ENCODE data around the gene ZFAND3.
"Not testable (repeated sequence)": the region's sequence is repeated elsewhere in the genome, so short reads cannot be mapped to it uniquely, and the experiment has no call there.

ZFAND3 gene

DNA sequence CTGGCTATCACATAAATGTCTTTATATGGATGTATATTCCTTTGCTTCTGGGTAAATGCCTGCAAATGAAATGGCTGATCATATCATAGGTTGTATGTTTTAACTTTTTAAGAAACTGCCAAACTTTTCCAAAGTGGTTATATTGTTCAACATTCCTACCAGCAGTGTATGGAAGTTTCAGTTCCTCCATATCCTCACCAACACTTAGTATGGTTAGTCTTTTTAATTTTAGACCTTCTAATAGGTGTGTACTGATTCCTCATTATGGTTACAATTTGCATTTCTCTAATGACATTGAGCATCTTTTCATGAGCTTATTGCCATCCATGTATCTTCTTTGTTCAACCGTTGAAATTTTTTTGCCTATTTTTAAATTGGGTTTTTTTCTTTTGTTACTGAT is 155.4 kb downstream of the ZFAND3 start:
- no peak for DNase-seq

DNA sequence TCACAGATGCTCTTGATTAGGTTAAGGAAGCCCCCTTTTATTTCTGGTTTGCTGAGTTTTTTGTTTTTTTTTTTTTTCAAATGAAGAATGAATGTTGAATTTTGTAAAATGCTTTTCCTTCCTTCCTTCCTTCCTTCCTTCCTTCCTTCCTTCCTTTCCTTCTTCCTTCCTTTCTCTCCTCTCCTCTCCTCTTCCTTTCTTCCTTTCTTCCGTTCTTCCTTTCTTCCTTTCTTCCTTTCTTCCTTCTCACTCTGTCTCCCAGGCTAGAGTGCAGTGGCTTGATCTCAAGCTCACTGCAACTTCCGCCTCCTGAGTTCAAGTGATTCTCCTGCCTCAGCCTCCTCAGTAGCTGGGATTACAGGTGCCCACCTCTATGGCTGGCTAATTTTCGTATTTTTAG is 158.2 kb downstream of the ZFAND3 start:
- no peak for DNase-seq

- no peak for DNase-seq
Measured at GRCh38 chr6:37979392-37980221, 160.1 kb downstream of the ZFAND3 start.

- DNase-seq, result no peak
Measured at GRCh38 chr6:37980222-37980595, 160.7 kb downstream of the ZFAND3 start.

DNA sequence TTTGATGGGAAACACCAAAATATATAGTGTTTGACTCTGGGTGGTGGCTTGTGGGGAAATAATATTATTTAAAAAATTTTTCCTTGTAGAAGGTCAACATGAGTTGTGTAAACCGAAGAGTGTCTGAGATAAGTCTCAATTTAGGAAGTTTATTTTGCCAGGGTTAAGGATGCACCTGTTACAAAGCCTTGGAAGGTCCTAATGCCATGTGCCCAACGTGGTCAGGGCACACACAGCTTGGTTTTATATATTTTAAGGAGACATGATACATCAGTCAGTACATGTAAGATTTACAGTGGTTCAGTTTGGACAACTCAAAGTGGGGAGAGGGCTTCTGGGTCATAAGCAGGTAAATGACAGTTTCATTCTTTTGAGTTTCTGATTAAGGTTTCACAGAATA is 162.1 kb downstream of the ZFAND3 start:
- DNase-seq, result no peak

DNA sequence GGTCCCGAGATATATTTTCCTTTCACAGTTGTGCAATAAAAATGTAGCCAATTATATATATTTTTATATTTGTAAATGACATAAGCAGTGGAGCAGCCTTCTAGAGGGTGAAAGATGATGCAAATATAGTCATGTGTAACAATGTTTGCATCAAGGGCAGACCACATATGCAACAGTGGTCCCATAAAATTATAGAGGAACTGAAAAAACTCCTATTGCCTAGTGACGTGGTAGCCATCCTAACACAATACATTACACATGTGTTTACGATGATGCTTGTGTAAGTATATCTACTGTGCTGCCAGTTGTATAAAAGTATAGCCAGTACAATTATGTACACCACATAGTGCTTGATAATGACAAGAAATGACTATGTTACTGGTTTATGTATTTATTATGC is 162.8 kb downstream of the ZFAND3 start:
- DNase-seq, result no peak

GRCh38 chr6:37983720-37984501 is 164.4 kb downstream of the ZFAND3 start:
- DNase-seq, result no peak

GRCh38 chr6:37984578-37984977 is 165.1 kb downstream of the ZFAND3 start:
- DNase-seq, result no peak

DNA sequence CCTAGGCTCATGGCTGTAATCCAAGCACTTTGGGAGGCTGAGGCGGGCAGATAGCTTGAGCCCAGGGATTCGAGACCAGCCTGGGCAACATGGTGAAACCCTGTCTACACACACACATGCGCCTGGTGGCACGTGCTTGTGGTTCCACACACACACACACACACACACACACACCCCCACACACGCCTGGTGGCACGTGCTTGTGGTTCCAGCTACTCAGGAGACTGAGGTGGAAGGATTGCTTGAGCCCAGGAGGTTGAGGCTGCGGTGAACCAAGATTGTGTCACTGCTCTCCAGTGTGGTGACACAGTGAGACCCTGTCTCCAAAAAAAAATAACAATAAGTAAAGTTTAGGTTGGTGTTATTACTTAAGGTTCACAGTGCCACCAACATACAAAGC is 165.8 kb downstream of the ZFAND3 start:
- DNase-seq, result no peak

- DNase-seq, result no peak
Measured at GRCh38 chr6:37987018-37987417, 167.5 kb downstream of the ZFAND3 start.

DNA sequence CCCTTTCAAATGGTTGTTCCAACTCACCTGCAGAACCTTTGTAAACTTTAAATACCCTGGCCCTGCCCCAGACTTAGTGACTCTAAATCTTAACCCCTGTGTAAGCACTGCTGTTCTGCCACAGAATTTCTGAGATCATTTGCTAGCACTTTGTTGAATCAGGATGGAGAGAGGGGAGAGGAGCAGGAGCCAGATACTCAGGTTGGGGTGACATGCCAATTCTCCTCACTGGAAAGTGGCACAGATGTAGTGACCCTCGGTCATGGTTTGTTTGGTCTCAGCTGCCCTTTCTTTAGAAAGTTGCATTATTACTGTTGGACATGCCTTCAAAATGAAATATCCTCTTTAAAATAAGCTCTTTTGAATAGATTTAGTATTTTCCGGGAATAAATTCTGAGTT is 168.0 kb downstream of the ZFAND3 start:
- no peak for DNase-seq

GRCh38 chr6:37988127-37988526 is 168.6 kb downstream of the ZFAND3 start:
- DNase-seq, result no peak

DNA sequence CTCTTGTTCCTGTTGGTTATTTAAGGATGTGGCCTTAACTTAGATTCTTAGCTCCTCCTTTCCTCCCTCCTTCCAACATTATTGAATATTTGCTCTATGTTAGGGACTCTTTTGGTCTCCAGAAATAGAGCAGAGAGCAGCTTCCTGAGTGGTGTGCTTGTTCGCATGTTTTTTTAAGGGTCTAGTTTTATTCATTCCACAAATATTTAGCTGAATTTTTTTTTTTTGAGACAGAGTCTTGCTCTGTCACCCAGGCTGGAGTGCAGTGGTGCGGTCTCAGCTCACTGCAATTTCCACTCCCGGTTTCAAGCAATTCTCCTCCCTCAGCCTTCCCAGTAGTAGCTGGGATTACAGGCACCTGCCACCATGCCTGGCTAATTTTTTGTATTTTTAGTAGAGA is 169.2 kb downstream of the ZFAND3 start:
- DNase-seq, result no peak

DNA sequence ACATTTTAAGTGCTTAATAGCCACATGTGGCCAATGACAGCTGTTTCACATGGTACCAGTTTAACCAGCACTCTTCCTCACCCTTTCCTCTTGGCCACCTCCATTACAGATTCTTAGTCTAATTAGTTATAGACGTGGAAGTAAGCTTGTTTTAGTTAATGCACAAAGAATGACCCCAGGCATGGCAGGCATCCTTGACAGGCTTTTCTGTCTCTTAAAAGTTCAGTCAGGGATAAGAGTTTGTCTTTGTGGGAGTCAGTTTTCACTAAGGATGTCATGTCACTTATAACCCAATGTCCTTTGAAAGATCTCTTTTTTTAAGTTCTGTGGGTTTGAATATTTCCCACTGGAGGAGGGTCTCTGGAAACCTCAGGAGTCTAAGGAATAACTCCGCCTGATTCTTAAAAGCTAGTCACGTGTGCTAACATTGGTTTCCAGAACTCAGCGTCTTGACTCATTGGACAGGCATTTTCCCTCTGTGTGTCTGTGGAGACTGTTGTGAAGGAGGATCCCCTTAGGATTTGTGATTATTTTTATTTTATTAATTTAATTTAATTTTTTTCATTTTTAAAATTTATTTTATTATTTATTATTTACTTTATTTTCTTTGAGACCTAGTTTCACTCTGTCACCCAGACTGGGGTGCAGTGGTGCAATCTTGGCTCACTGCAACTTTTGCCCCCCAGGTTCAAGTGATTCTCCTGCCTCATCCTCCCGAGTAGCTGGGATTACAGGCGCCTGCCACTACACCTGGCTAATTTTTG is 171.4 kb downstream of the ZFAND3 start:
- no peak for DNase-seq

GRCh38 chr6:37992749-37993148 is 173.2 kb downstream of the ZFAND3 start:
- DNase-seq, result no peak

GRCh38 chr6:37993194-37993593 is 173.7 kb downstream of the ZFAND3 start:
- DNase-seq, result not testable (repeated sequence)

- DNase-seq, result no peak
Measured at GRCh38 chr6:37993596-37993995, 174.1 kb downstream of the ZFAND3 start.

DNA sequence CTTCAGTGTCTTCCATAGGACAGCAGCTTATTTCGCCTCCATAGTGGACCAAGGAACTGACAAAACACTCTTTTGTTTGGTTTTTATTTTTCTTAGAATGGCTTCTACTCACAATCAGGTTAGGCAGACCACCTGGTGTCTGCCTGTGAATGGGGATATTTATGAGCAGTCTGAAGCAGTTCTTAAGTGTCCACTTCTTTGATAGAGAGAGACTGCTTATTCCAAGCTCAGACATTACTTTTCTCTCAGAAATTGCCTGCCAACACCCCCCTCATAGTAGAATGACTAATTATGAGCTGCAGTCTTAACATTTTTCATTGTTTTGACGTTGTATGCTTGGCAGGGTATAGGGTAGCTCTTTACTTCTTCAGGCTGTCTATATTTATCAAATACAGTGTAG is 174.7 kb downstream of the ZFAND3 start:
- DNase-seq, result no peak

DNA sequence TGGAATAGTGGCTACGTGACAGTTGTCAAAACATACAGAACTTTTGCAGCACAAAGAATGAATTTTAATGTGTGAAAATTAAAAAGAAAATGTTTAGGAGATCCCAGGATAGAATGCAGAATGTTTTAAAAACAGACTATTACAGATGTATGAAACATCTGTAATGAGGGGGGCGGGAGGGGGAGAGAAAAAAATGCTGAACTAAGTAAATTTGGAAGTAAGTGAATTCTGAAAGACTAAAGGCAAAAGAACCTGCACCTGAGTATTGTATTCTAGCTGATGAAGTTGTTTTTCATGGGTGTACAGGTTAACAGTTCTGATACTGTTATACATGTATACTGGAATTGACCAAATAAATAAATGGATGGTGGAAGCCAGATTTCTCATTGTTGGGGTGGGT is 178.8 kb downstream of the ZFAND3 start:
- DNase-seq, result no peak

DNA sequence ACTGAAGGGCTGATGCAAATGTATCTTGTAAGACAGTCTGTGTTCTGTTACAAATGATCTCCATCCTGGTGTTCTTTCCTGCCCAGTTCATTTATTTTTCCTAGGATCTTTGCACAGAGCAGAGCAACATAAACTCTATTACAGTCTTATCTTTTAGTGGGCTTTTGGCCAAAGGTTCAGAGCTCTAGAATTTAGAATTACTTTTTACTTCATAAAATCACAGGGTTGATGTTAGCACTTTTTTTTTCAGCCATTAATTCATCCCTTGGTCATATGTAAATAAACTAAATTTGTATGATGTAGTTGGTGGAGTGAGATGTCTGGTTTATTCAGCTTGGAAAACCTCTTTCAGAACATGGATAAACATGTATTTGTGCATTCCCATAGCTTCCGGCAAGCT is 181.9 kb downstream of the ZFAND3 start:
- DNase-seq, result no peak

DNA sequence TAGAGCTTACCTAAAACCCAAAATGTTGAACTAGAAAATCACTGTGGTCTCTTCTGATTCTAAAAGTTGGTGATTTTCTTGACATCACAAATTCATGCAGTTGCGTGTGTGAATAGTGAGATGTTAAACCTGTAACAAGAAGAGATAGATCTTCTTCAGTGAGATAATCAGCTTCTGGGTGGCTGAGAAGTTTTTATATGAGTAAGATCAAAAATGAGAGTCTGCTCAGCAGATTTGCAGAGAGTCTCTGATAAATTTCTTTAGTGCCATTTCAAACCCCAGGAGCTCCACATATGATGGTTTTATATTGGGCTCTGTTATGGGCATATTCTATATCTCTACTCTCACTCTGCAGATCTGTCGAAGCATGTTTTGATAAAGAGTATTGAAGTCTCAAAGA is 185.4 kb downstream of the ZFAND3 start:
- no peak for DNase-seq

- DNase-seq, result no peak
Measured at GRCh38 chr6:38011937-38012336, 192.4 kb downstream of the ZFAND3 start.

DNA sequence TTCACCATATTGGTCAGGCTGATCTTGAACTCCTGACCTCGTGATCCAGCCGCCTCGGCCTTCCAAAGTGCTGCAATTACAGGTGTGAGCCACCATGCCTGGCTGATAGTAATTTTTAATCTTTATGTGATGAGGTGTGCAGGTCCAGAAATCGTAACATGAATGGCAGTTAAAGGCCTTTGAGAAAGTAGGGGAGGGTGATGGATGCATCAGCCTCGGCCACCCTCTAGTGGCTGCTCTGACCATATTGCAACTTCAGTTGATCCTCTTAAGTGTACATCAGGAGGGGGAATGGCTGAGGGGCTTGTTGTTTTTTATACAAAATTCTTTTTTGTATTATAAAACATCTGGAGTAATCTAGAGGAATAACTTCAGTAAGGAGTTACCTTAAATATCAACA is 193.0 kb downstream of the ZFAND3 start:
- no peak for DNase-seq

GRCh38 chr6:38015341-38015740 is 195.8 kb downstream of the ZFAND3 start:
- DNase-seq, result no peak
